BLaER1 treated with 17β-estradiol and CSF1 and Interleukin-3, amounts not matched to agents 10 nM and 100 nM (cell line): ENCODE measurements around the gene LRRC4.

Experiments
- H3K27ac ChIP-seq, 11 experiments: shearing (Covaris generic); formaldehyde crosslinking; 2 replicates each; pipeline ENCODE4 v1.8.1; 2022
- H3K27me3 ChIP-seq, 11 experiments: shearing (Covaris generic); formaldehyde crosslinking; 2 replicates each; pipeline ENCODE4 v1.8.1; 2022
- H3K36me3 ChIP-seq, 11 experiments: shearing (Covaris generic); formaldehyde crosslinking; 2 replicates each; pipeline ENCODE4 v1.8.1; 2022
- H3K4me1 ChIP-seq, 10 experiments: shearing (Covaris generic); formaldehyde crosslinking; 2 replicates each; pipeline ENCODE4 v1.8.1; 2022
- H3K4me2 ChIP-seq, 11 experiments: shearing (Covaris generic); formaldehyde crosslinking; 2 replicates each; pipeline ENCODE4 v1.8.1; 2022
- H3K4me3 ChIP-seq, 10 experiments: shearing (Covaris generic); formaldehyde crosslinking; 2 replicates each; pipeline ENCODE4 v1.8.1; 2022
- H3K9ac ChIP-seq, 11 experiments: shearing (Covaris generic); formaldehyde crosslinking; 2 replicates each; pipeline ENCODE4 v1.8.1; 2022
- H3K9me3 ChIP-seq, 11 experiments: shearing (Covaris generic); formaldehyde crosslinking; replicated peaks in 1 of 11; 2 replicates each; pipeline ENCODE4 v1.8.1; 2022
- H4K20me1 ChIP-seq, 11 experiments: shearing (Covaris generic); formaldehyde crosslinking; 2 replicates each; pipeline ENCODE4 v1.8.1; 2022
- Cebpa-rat ChIP-seq, 11 experiments: shearing (Covaris generic); IDR thresholded peaks; 2 replicates each; pipeline ENCODE4 v1.8.1; 2022

Gene LRRC4

DNA sequence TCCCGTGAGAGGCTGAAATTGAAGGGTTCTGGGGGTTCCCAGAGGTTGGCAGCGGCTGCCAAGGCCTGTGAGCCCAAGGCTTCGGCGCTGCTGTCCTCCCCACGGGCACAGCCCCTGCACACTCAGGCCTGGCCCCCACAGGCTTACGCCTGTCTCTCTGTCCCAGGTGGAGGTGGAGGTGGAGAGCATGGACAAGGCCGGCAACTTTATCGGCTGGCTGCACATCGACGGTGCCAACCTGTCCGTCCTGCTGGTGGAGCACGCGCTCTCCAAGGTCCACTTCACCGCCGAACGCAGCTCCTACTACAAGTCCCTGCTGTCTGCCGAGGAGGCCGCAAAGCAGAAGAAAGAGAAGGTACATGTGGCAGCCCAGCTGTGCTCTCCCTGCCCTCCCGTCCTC, 43.1 kb upstream of the LRRC4 start:
- H3K9ac ChIP-seq, result peak overlapping the region in 9 of 11 experiments; percentile 6 to 56 (median 33); a peak in 13 of 22 replicates
- peaks cover 9 to 74% (median 32%) of the 10 kb centered on the region in 11 experiments; a peak in 16 of 22 replicates for H4K20me1 ChIP-seq
- peaks cover 32 to 84% (median 49%) of the 10 kb centered on the region in 11 experiments for H3K36me3 ChIP-seq
- peak overlapping the region in 8 of 11 experiments; percentile 8 to 55 (median 36); a peak in 12 of 22 replicates for H3K27ac ChIP-seq
- TF ChIP-seq Cebpa-rat (IDR thresholded peaks at IDR 0.05), result no peak
- no peak overlapping the region; a peak in 2 of 20 replicates for H3K4me3 ChIP-seq
- peak overlapping the region; percentile 76 to 94 (median 86) for H3K4me2 ChIP-seq
- no peaks in the 10 kb centered on the region for H3K27me3 ChIP-seq
- H3K9me3 ChIP-seq, result no peaks in the 10 kb centered on the region
- peaks cover 48 to 68% (median 58%) of the 10 kb centered on the region in 10 experiments for H3K4me1 ChIP-seq

DNA sequence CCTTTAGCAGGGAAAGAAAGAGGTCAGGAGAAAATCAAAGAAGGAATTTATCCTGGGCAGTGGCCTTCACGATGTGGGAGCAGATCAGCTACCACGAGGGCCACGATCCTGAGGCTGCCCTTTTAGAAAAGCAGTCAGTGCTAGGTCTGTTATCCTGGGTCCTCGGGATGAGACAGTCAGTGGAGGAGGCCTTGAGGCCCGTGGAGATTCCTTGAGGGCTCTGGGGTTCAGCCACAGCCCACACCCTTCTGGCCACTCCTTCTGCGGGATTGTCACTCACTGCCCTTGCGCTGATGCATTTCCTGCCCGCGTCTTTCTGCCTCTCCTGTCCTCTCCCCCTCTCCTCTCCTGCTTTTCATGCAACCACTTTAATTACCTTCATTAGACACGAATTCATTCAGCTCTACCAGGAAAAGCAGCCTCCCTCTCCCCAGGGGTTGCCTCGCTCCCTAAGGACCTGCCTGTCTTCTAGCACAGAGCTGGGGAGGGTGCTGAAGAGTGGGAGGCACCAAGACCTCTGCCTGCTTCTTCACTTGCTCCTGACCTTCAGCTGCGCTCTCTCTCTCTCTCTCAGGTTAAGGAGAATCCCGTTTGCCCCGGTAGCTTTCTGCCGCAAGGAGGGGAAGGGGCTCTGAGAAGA, 42.6 kb upstream of the LRRC4 start:
- no peak for TF ChIP-seq Cebpa-rat (IDR thresholded peaks at IDR 0.05)
- H3K27ac ChIP-seq, result peak overlapping the region in 8 of 11 experiments; percentile 8 to 55 (median 28); a peak in 9 of 22 replicates
- no peak overlapping the region; a peak in 2 of 20 replicates for H3K4me3 ChIP-seq
- no peaks in the 10 kb centered on the region for H3K9me3 ChIP-seq
- peak overlapping the region; percentile 76 to 94 (median 86) for H3K4me2 ChIP-seq
- H3K9ac ChIP-seq, result peak overlapping the region in 10 of 11 experiments; percentile 6 to 57 (median 42); a peak in 13 of 22 replicates
- H4K20me1 ChIP-seq, result peaks cover 10 to 68% (median 32%) of the 10 kb centered on the region in 11 experiments; a peak in 16 of 22 replicates
- H3K36me3 ChIP-seq, result peaks cover 26 to 82% (median 49%) of the 10 kb centered on the region in 11 experiments
- no peaks in the 10 kb centered on the region for H3K27me3 ChIP-seq
- peaks cover 48 to 71% (median 58%) of the 10 kb centered on the region in 10 experiments for H3K4me1 ChIP-seq

DNA sequence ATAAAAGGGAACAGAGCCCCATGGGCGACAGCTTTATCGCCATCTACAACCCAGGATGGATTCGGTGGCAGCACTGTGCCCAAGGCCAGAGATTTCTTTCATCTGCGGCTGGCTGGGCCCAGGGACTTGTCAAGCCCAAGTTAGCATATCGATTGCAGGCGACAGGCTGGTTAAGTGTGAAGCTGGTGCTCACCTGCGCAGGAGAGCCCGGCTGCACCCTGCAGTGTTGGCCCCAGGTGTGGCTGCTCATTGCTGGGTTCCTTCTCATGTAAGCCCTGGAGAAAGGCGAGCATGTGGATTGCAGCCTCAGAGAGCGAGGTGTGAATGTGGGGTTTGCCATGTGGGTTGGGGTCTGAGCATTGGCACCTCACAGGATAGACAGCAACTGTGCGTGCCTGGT, 40.6 kb upstream of the LRRC4 start:
- Histone ChIP-seq H3K9me3 (no peaks in the 10 kb centered on the region), H3K4me1 (peaks cover 62 to 79% (median 68%) of the 10 kb centered on the region in 10 experiments), H3K27ac (no peak overlapping the region), H3K4me3 (no peak overlapping the region), H3K9ac (no peak overlapping the region), H3K36me3 (peaks cover 6 to 77% (median 30%) of the 10 kb centered on the region in 11 experiments), H4K20me1 (peaks cover 13 to 62% (median 35%) of the 10 kb centered on the region in 11 experiments; a peak in 17 of 22 replicates), H3K4me2 (no peak overlapping the region; a peak in 1 of 22 replicates), H3K27me3 (no peaks in the 10 kb centered on the region)
- no peak for TF ChIP-seq Cebpa-rat (IDR thresholded peaks at IDR 0.05)

DNA sequence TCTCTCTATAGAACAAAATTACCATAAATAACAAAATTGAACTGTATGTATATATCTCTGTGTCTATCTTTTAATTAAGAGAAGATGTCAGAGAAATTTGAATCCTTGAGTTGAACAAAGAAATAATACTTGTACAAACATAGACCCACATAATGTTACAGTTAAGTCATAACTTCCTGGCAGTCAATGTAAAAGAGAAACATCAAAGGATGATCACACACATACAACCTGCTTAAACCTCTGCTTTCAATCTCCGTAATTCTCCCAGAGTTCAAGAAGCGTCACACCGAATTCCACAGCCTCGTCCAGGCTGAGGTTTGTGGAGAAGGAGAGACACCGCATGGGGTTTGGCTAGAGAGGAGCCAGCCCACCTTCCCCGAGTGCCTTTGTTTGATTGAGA, 40.1 kb upstream of the LRRC4 start:
- no peak overlapping the region for H3K9ac ChIP-seq

DNA sequence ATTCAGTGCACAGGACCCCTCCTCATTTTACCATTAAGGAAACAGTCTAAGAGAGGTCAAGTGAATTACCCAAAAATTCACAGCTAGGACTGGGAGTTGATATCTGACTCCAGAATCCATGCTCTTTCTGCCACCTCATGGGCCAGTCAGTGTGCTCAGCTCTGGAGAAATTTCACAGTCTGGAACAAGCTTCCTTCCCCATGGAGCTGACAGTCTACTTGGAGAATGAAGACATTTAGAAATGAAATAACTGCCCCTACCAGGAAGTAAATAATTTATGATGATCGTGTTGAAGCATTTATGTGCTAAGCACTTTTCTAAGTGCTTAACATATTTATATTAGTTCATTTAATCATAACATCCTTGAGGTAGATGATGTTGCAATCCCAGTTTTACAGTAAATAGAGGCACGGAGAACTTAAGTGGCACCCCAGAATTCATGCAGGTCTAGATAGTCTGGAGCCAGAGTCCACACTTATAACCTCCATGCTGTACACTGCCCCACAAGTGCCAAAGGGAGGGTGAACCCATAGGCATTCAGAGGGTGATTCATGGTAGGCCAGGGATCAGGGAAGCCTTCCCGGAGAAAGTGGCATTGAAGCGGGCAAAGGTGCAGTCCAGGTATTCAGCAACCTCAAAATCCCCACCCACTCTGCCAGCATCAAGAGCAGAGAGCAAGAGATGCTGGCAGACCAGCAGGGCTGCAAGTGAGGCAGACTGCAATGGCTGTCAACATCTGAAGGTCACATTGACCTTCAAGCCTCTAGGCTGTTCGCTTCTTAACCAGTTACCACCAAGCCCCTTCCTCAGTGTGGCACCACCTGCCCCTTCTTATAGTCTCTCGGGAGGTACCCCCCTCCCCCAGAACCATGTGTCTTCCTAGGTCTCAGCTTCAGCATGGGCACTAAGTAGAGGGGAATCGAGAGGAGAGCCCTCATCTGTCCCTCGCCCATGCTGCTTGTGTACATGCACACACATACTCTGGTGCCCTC, 38.4 kb upstream of the LRRC4 start:
- Histone ChIP-seq H3K4me1 (peaks cover 45 to 72% (median 58%) of the 10 kb centered on the region in 10 experiments), H3K9ac (no peak overlapping the region), H3K4me3 (no peak overlapping the region), H3K27ac (peak overlapping the region in 2 of 11 experiments; percentile 37 to 55; a peak in 3 of 22 replicates), H3K9me3 (no peaks in the 10 kb centered on the region), H3K36me3 (peaks cover 6 to 76% (median 31%) of the 10 kb centered on the region in 11 experiments; a peak in 18 of 22 replicates), H3K27me3 (no peaks in the 10 kb centered on the region), H4K20me1 (peaks cover 17 to 62% (median 26%) of the 10 kb centered on the region in 11 experiments; a peak in 17 of 22 replicates), H3K4me2 (peak overlapping the region in 1 of 11 experiments; percentile 77; a peak in 1 of 22 replicates)
- TF ChIP-seq Cebpa-rat (IDR thresholded peaks at IDR 0.05), result no peak

More for the DNA sequence above, 40.1 kb upstream of the LRRC4 start:
- Histone ChIP-seq H3K9me3 (no peaks in the 10 kb centered on the region), H3K27ac (no peak overlapping the region), H3K36me3 (peaks cover 6 to 77% (median 26%) of the 10 kb centered on the region in 11 experiments; a peak in 18 of 22 replicates), H3K4me2 (no peak overlapping the region), H3K27me3 (no peaks in the 10 kb centered on the region), H3K4me1 (peaks cover 62 to 79% (median 68%) of the 10 kb centered on the region in 10 experiments), H4K20me1 (peaks cover 13 to 63% (median 38%) of the 10 kb centered on the region in 11 experiments; a peak in 17 of 22 replicates), H3K4me3 (no peak overlapping the region)
- no peak for TF ChIP-seq Cebpa-rat (IDR thresholded peaks at IDR 0.05)

DNA sequence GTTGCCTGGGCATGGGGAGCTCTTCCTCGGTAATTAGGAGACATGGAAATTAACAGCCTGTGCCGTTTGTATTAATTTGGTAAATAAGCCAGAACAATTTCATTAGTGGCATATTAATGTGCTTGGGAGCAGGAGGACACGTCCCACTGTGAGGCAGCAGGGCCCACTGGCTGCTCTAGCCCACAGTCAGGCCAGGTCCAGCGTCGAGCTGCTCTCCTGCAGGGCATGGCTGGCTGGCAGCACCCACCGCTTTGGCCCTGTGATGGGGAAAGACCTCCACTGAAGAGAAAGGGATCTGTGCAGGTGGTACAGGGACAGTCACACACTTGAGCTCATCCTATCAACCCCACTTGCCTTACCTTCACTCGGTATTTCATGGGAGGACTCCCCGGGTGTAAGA, 37.5 kb upstream of the LRRC4 start:
- Histone ChIP-seq H3K4me3 (no peak overlapping the region), H3K36me3 (peaks cover 11 to 78% (median 36%) of the 10 kb centered on the region in 11 experiments; a peak in 20 of 22 replicates), H3K4me2 (peak overlapping the region in 9 of 11 experiments; percentile 45 to 77 (median 70); a peak in 14 of 22 replicates), H4K20me1 (peaks cover 11 to 57% (median 21%) of the 10 kb centered on the region in 11 experiments; a peak in 16 of 22 replicates), H3K9me3 (no peaks in the 10 kb centered on the region), H3K27ac (peak overlapping the region in 6 of 11 experiments; percentile 3 to 55 (median 32); a peak in 9 of 22 replicates), H3K9ac (0 out of 22 replicates have a peak overlapping the region, but pooled peaks of 1 of the 11 experiments have one; percentile 3), H3K27me3 (no peaks in the 10 kb centered on the region), H3K4me1 (peaks cover 36 to 63% (median 49%) of the 10 kb centered on the region in 10 experiments)
- no peak for TF ChIP-seq Cebpa-rat (IDR thresholded peaks at IDR 0.05)

DNA sequence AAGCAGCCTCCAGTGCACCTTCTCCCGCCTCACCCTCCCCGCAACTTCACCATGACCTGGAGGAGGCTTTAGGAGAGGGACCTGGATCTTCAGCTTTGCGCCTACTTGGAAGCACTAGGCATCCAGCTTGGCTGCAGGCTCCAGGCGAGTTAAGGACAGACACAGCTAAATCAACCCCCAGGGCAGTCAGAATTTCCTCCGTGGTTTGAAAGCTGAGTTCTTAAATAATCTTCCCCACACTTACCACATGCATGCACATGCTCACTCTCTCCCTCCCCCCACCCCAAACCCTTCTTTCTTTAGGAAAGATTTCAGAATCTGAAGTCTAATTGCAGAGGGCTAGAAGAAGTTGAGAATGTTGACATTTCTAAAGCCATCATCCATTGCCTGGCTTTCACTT, 36.7 kb upstream of the LRRC4 start:
- H3K27me3 ChIP-seq, result no peaks in the 10 kb centered on the region
- peaks cover 28 to 55% (median 41%) of the 10 kb centered on the region in 10 experiments for H3K4me1 ChIP-seq
- peaks cover 12 to 86% (median 42%) of the 10 kb centered on the region in 11 experiments; a peak in 20 of 22 replicates for H3K36me3 ChIP-seq
- H3K4me2 ChIP-seq, result peak overlapping the region in 9 of 11 experiments; percentile 45 to 77 (median 70); a peak in 18 of 22 replicates
- peak overlapping the region in 3 of 11 experiments; percentile 7 to 33 (median 24); a peak in 3 of 22 replicates for H3K9ac ChIP-seq
- H3K9me3 ChIP-seq, result no peaks in the 10 kb centered on the region
- peak overlapping the region in 1 of 10 experiments; percentile 5; a peak in 1 of 20 replicates for H3K4me3 ChIP-seq
- peaks cover 4 to 58% (median 28%) of the 10 kb centered on the region in 11 experiments; a peak in 16 of 22 replicates for H4K20me1 ChIP-seq
- peak overlapping the region in 8 of 11 experiments; percentile 3 to 55 (median 28); a peak in 11 of 22 replicates for H3K27ac ChIP-seq
- TF ChIP-seq Cebpa-rat (IDR thresholded peaks at IDR 0.05), result no peak

DNA sequence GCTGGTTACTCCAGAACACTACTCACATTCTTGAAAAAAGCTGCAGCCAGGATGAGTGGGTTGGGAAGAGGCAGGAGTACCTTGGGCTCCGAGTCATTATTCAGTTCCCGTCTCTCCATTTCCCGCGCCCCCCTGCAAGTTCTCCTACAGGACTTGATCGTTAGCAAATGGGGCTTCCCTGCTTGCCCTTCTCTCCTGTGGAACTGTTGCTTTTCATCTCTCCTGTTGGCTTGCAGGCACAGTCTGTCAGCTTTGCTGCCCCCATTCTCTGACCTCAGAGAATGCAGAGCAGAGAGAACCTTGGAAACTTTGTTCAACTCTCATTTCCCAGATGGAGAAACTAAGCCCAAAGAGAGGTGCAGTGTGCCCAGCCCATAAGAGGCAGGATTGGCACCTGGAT, 35.6 kb upstream of the LRRC4 start:
- peaks cover 12 to 89% (median 49%) of the 10 kb centered on the region in 11 experiments; a peak in 20 of 22 replicates for H3K36me3 ChIP-seq

More for the DNA sequence above, 35.6 kb upstream of the LRRC4 start:
- H3K9me3 ChIP-seq, result no peaks in the 10 kb centered on the region
- H4K20me1 ChIP-seq, result peaks cover 0 to 63% (median 32%) of the 10 kb centered on the region in 11 experiments; a peak in 14 of 22 replicates
- no peak overlapping the region for H3K4me3 ChIP-seq
- peak overlapping the region in 9 of 11 experiments; percentile 45 to 77 (median 70); a peak in 17 of 22 replicates for H3K4me2 ChIP-seq
- no peak overlapping the region; a peak in 2 of 22 replicates for H3K27ac ChIP-seq
- no peak for TF ChIP-seq Cebpa-rat (IDR thresholded peaks at IDR 0.05)
- H3K9ac ChIP-seq, result no peak overlapping the region
- no peaks in the 10 kb centered on the region for H3K27me3 ChIP-seq
- peaks cover 23 to 43% (median 32%) of the 10 kb centered on the region in 10 experiments for H3K4me1 ChIP-seq
